Stimulated activated CD4-positive, alpha-beta T cell treated with anti-CD3 and anti-CD28 coated beads, Interleukin-4, amount 100 ng/mL, for 48 hours (primary cell): Measurements from ENCODE around the gene IMP3.
"Not testable (repeated sequence)": the region's sequence is repeated elsewhere in the genome, so short reads cannot be mapped to it uniquely, and the experiment has no call there.

Source experiments
- DNase-seq, 2 donors: peaks; one replicate each; pipeline ENCODE4 v3.0.0-alpha.2; 2020; ENCODE audit warnings: low read depth in 2 of 2

IMP3 gene, protein sequence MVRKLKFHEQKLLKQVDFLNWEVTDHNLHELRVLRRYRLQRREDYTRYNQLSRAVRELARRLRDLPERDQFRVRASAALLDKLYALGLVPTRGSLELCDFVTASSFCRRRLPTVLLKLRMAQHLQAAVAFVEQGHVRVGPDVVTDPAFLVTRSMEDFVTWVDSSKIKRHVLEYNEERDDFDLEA

GRCh38 chr15:75639709-75640482, at the start of gene IMP3:
Gene IMP3 (minus strand): TSS chr15:75640224. CDS start chr15:75640168, 56 bp downstream.
- peak; percentile 86 to 90 for DNase-seq

GRCh38 chr15:75689429-75689828, 49.4 kb upstream of the IMP3 start:
- DNase-seq, result not testable (repeated sequence)

DNA sequence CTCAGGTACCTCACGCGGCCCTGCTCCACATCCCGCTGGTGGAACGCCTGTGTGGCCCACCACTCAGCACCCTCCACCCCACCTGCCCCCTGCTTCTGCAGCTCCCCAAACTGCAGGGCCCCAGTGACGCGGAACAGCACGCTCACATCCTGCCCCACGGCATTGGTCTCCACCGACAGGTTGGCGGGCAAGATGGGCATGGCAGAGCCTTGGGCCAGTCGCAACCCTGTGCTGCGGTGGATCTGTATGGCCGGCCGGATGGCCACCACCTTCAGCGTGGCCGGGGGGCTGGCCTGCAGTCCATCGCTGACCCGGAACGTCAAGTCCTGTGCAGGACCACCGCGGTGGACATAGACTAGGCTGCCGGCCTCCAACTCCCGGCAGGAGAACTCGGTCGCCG, 48.8 kb upstream of the IMP3 start:
- no peak for DNase-seq

DNA sequence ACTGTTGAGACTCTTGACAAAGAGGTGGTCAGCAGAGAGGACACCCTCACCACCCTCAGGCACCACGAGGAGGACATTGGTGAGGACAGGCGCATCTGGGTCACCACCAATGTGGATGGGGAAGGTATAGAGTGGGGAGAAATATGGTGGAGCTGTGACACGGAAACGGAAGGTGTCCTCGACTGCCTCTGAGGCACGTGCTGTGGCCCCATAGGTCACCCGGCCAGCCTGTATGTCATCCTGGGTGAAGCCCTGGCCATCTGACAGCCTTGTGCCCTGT, 48.2 kb upstream of the IMP3 start:
- DNase-seq, result no peak

GRCh38 chr15:75687486-75688277, 47.7 kb upstream of the IMP3 start:
- no peak for DNase-seq

- peak; percentile 67 to 86 for DNase-seq
These were observed 46.2 kb upstream of the IMP3 start for GRCh38 chr15:75686212-75686642.

GRCh38 chr15:75685195-75685594, 45.2 kb upstream of the IMP3 start:
- no peak for DNase-seq

DNA sequence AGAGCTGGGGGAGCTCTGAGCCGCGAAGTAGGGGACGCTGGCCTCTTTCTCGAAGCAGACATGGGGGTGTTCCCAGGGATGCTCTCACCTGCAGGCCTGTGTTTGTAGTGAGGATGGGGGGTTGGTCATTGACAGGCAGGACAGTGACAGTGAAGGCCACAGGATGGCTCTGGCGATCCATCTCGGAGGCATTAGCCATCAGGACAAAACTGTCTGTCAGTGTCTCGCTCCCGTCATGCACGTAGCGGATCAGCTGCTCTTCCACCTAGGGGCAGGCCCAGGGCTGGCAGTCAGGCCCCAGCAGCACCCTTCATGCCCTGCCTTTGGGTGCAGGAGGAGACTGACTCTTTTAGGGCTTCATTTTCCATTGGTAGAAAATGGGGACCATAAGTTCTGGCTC, 44.6 kb upstream of the IMP3 start:
- no peak for DNase-seq

DNA sequence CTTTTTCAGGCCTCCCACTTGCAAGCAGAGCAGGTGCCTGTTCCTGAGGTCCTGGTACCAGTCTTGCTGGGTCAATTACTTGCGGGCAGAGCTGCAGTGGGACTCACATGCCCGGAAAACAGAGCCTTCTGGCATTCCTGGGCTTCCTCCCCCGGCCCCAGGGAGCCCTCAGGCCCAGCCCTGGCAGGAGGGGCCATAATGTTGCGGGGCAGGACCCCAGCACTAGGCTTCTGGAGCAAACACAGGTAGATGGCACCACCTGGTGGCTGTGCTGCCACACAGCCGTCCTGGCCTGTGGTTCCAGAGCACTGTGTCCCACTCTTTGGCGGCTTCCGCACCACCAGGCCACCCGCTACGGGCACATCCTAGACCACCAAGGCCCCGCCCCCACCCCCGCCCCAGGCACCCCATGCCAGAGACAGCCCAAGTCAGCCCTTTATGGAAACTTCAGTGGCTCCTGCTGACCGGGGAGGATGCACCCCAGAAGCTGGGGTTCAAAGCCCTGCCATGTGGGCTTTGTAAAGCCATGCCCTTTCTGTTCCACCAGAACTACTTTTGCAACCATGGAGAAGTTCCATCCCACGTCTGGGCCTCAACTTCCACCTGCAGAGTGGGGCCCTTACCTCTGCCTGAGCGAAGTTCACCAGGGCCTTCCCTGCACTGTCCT, 43.8 kb upstream of the IMP3 start:
- DNase-seq, result peak; percentile 65 to 68

- no peak for DNase-seq
These were observed 42.4 kb upstream of the IMP3 start for GRCh38 chr15:75682181-75683135.

- DNase-seq, result no peak
These were observed 40.2 kb upstream of the IMP3 start for GRCh38 chr15:75680007-75680789.

GRCh38 chr15:75678324-75678690, 38.3 kb upstream of the IMP3 start:
- not testable (repeated sequence) for DNase-seq

DNA sequence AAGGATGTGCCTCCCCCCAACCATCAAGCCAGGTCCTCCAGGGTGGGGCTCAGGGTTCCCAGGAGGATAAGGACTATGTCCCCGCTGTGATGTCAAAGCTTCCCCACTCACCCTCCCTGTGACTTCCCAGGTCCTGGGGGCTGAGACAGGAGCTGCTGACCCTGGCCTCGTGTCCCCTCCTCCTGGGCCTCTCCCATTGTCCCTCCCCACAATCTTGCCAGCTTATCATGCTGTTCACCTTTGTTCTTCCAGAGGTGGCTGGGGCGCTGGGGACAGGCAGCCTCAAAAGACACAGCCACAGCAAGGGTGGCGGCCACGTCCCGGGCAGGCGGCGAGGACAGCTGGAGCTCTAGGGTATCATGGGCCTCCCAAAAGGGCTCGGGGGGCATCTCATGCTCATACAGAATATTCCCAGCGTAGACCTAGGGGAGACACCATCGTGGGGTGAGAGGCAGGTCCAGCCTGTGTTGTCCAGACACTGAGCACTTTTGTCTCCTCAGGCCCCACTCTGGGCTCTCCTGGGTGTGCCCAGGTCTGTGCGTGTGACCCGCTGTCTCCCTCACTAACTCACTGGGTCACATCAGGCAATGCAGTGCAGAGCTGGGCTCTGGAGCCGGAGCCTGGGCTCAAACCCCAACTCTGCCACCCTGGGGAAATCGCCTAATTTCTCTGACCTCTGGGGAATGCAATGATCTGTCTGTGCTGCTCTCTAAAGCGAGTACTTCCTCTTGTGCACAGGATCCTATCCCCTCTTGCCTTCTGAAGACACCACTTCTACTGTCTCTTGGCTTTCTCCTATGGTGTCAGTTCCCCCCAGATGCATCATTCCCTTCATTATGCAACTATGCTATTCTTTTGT, 37.7 kb upstream of the IMP3 start:
- no peak for DNase-seq

GRCh38 chr15:75676688-75677464, 36.9 kb upstream of the IMP3 start:
- no peak for DNase-seq

DNA sequence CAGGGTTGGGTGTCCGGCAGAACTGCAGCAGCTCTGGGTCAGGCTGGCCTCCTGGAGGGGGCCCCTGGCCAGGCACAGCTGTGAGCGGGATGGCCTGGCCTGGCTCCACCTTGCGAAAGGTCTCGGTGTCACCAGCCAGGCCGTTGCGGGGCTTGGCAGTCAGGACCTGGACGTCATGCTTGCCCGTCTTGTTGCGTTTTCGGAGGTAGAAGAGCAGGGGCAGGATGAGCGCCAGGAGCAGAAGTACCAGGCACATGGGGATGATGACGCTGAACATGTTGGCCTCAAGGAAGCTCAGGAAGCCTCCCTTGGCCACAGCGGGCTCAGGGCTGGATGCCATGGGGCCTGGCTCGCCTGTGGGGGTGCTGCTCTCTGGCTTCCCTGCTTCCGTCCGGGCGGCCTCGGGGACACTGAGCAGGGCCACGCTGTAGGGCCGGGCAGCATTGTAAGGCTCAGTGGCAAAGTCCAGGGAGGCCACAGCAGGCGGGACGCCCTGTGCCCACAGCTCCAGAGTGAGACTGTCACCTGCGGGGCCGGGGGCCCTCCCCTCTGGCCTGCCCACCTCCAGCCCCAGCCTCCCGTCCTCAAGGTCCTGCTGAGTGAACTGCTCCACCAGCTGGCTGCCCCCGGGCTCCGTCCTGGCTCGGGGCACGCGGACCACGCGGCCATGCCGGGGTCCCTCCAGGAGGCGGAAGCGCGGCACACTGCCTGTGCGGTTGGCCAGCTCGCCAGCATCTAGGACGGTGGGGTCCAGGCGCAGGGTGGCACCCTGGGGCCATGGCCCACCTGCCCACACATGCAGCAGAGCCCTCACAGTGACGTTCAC, 35.8 kb upstream of the IMP3 start:
- DNase-seq, result no peak

- DNase-seq, result no peak
These were observed 34.3 kb upstream of the IMP3 start for GRCh38 chr15:75674366-75674765.

DNA sequence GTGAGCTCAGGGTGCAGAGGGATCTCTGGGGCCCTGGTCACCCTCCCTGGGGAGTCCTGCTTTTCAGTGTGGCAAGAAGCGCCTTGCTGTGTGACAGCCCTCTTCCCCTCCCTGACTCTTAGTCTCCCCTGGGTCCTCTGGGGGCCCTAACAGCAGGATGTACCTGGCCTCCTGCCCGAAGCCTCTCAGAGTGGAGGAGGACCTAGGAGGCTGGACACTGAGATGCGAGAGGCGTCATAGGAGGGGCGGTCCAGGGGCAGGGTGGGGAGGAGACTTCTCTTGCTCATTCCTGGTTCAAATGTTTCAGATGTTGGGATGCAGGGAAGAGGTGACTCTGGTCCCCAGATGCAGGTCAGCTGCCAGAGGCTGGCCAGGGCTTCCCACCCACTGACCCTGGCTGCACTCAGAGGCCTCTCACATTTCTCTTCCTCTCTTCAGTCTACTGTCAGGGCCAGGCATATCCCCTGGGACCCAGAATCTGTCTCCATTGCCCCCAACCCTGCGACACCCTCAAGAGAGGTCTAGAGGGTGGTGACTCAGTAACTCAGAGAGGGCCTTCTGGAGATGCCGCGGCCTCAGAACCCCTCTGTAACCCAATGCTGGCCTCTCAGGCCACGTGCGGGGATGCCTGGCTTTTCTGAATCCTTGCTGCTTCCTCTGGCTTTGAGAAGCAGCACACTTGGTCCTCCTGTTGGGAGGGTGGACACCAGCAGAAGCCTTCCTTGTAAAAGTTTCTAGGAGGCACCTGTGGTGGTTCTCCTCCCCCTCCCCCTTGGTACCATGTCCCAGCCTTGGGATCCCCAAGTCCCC, 33.6 kb upstream of the IMP3 start:
- DNase-seq, result no peak
